ENCODE measurements around the gene G6PC1.

DNA sequence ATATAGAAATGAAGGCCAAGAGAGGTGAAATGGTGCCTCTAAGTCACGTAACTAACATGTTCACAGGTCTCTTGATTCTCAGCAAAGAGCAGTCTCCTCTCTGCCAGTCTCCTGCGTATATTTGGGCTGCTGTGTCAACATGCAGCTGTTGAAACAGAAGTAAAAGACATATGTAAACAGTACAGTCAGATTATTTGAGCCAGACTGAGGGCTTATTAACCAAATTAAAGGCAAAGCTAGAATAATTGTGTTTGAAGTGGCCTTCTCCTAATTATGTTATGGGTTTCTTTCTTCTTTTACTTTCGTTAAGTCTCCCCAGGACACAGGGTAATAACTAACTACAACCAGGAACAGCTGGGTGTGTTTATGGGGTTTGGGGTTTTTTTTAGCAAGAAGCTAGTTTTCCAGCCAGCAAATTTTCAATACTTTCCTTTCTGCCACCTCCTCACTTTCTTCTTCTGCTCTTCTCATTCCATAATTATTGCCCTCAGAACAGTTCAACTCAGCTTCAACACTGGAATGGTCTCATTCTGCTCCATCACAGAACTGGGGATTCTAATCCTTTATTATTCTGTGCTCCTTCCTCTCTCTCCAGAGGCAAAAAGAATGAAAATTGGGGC, 18.4 kb downstream of the G6PC1 start:
- no peak for TF ChIP-seq CTCF (IDR thresholded peaks at IDR 0.05)
- no peak for TF ChIP-seq POLR2A (IDR thresholded peaks at IDR 0.05)
